Body of pancreas (tissue), 4 donors: ENCODE data around the gene AGAP1. TPM values are rescaled to one million over a fixed set of nuclear protein-coding genes. Genes with fewer than 3 reads are reported as not detected.
"Not testable (repeated sequence)": the region's sequence is repeated elsewhere in the genome, so short reads cannot be mapped to it uniquely, and the experiment has no call there.

Experiments
- ATAC-seq: fragments of 150-250 bp; one replicate; pipeline ENCODE4 v1.9.1; 2016
- DNase-seq, 4 donors: peaks; one replicate each; pipeline ENCODE4 v3.0.0-alpha.2; 2019
- H3K27ac ChIP-seq, 4 donors: fragments of 200-600 bp; sonication (generic); 1 replicate in 3 of 4; 2 replicates in 1 of 4; pipeline versions ENCODE4 v1.5.1 to v1.6.1; 2016 to 2019; ENCODE audit warnings: mild to moderate bottlenecking in 1 of 4, mixed read lengths in 1 of 4, moderate library complexity in 1 of 4
- H3K27me3 ChIP-seq, 2 donors: fragments of 200-600 bp; sonication (generic); one replicate each; pipeline ENCODE4 v1.6.0; 2016; ENCODE audit warnings: mild to moderate bottlenecking in 1 of 2
- H3K36me3 ChIP-seq, 2 donors: fragments of 200-600 bp; sonication (generic); replicated peaks in 1 of 2; 2 replicates each; pipeline ENCODE4 v1.5.1; 2016; ENCODE audit warnings: low read depth in 2 of 2; ENCODE audit not compliant: insufficient read depth in 1 of 2
- H3K4me1 ChIP-seq: fragments of 200-600 bp; sonication (generic); one replicate; pipeline ENCODE4 v1.6.0; 2016
- H3K4me3 ChIP-seq, 2 donors: fragments of 200-600 bp; sonication (generic); 1 replicate in 1 of 2; 2 replicates in 1 of 2; pipeline ENCODE4 v1.5.1; 2016 to 2019
- H3K9me3 ChIP-seq, 3 donors: fragments of 200-600 bp; sonication (generic); 1 replicate in 2 of 3; 2 replicates in 1 of 3; pipeline ENCODE4 v1.5.1; 2016
- CTCF ChIP-seq, 7 experiments: fragments of 450-650 bp in 4 of 7; fragments of 200-600 bp in 3 of 7; sonication (generic) in 3 of 7; IDR thresholded peaks; one replicate each; pipeline ENCODE4 v1.5.1; 2016 to 2019; ENCODE audit warnings: antibody characterized with exemption in 7 of 7
- POLR2A ChIP-seq, 3 donors: fragments of 450-650 bp; IDR thresholded peaks; one replicate each; pipeline ENCODE4 v1.6.1; 2016; ENCODE audit warnings: antibody characterized with exemption in 3 of 3, mild to moderate bottlenecking in 2 of 3
- WGBS, 2 donors: methylation state at CpG; one replicate each; pipeline ENCODE4 v1.1.5; 2017; 5-methylcytosine and 5-hydroxymethylcytosine counted together
- intact Hi-C: fragments of 100-400 bp; cut with DNase I; formaldehyde crosslinking; loops from one replicate; pipeline ENCODE4 v1.15.1; 2023
- total RNA-seq, 2 donors: library from RNA; depleted of rRNA; stranded (reverse); fragments of >200 nt; gene quantifications; one replicate each; pipeline ENCODE4 v1.1.0, GENCODE V29; 2016

The AGAP1 gene
- total RNA-seq, 2 donors from 2014 or later = 21.3 to 32.6 TPM

- H3K27ac ChIP-seq = no peak overlapping the region
- ATAC-seq (no peak), DNase-seq (no peak)
- TF ChIP-seq CTCF (IDR thresholded peaks at IDR 0.05) (no peak), POLR2A (IDR thresholded peaks at IDR 0.05) (no peak)
- 79 to 80% methylated on average over 6 of the region's 6 CpGs for WGBS, 2 donors
- H3K4me1 ChIP-seq = no peaks in the 10 kb centered on the region
- no peak overlapping the region for H3K4me3 ChIP-seq
- intact Hi-C loops = no loop called here
- H3K36me3 ChIP-seq = no peaks in the 10 kb centered on the region
- H3K9me3 ChIP-seq = no peaks in the 10 kb centered on the region
- H3K27me3 ChIP-seq = no peaks in the 10 kb centered on the region
Observed at GRCh38 chr2:236086403-236086970, 592.6 kb downstream of the AGAP1 start.

DNA sequence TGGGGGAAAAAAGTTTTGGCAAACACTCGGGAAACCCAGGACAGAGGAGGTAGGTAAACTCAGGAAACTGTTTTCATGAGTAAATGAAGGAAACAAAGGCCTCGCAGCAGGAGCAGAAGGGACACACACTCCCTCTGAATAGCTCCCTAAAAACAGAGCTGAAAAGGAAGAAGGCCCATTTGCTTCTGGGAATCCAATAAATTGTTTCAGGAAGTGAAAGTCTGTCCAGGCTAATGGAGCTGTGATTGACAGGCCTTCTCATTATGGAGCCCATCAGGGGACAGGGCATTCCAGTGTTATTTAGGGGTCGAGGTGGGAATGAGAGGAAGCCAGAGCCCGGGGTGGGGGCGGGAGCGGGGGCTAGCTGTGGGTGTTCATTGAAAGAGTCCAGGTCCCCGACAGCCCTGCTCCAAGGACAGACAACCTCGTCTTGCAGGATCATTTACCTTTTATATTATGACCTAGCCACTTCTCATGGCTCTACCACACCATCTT is 593.2 kb downstream of the AGAP1 start:
- TF ChIP-seq POLR2A (IDR thresholded peaks at IDR 0.05) = no peak
- no peak for TF ChIP-seq CTCF (IDR thresholded peaks at IDR 0.05)
- H3K4me1 ChIP-seq = no peaks in the 10 kb centered on the region
- no peak for DNase-seq
- H3K27me3 ChIP-seq = no peaks in the 10 kb centered on the region
- H3K36me3 ChIP-seq = no peaks in the 10 kb centered on the region
- no peak overlapping the region for H3K4me3 ChIP-seq
- intact Hi-C loops = no loop called here
- H3K27ac ChIP-seq = no peak overlapping the region
- no peak for ATAC-seq
- 81 to 82% methylated on average over 6 to 8 of the region's 8 CpGs for WGBS, 2 donors
- no peaks in the 10 kb centered on the region for H3K9me3 ChIP-seq

DNA sequence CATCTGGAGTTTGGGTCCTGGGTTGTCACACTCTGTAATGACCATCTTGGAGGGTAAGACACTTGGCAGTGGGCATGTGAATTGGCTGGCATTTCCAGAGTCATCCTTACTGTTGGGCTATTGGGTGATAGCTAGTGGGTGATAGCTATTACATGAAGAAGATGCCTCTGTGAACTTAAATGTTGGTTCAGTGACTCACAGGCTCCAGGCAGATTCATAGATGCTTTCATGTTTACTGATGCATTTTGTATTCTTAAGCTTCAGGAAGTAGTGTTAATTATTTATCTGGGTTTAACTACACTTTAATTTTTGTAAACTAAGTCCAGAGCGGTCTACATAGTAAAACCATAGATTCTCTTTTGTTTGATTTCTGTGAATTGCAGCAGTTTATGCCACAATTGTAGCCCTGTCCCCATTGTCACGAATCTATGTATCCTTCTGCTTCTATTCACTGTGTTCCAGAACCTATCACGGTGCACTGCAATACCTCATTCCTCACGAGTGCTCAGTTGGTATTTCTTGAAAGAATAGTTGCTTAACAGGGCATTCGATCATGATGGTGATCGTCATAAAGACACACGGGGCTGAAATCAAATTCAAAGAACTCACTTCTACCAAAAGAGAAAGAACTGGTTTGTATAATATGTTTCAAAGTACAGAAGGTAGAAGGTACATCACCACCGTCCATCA is 594.7 kb downstream of the AGAP1 start:
- ATAC-seq = no peak
- intact Hi-C loops = no loop called here
- H3K36me3 ChIP-seq = no peaks in the 10 kb centered on the region
- DNase-seq = no peak
- no peaks in the 10 kb centered on the region for H3K9me3 ChIP-seq
- 89 to 90% methylated on average over 8 of the region's 8 CpGs for WGBS, 2 donors
- H3K27ac ChIP-seq = no peak overlapping the region
- TF ChIP-seq POLR2A (IDR thresholded peaks at IDR 0.05) = no peak
- no peak overlapping the region for H3K4me3 ChIP-seq
- no peaks in the 10 kb centered on the region for H3K27me3 ChIP-seq
- no peaks in the 10 kb centered on the region for H3K4me1 ChIP-seq

- no peaks in the 10 kb centered on the region for H3K27me3 ChIP-seq
- TF ChIP-seq CTCF (IDR thresholded peaks at IDR 0.05) (no peak), POLR2A (IDR thresholded peaks at IDR 0.05) (no peak)
- ATAC-seq (no peak), DNase-seq (no peak)
- no peak overlapping the region for H3K27ac ChIP-seq
- WGBS, 2 donors = 91 to 93% methylated on average over 12 of the region's 12 CpGs
- intact Hi-C loops = no loop called here
- no peak overlapping the region for H3K4me3 ChIP-seq
- no peaks in the 10 kb centered on the region for H3K36me3 ChIP-seq
- H3K4me1 ChIP-seq = no peaks in the 10 kb centered on the region
- H3K9me3 ChIP-seq = no peaks in the 10 kb centered on the region
Observed at GRCh38 chr2:236089271-236090026, 595.6 kb downstream of the AGAP1 start.

DNA sequence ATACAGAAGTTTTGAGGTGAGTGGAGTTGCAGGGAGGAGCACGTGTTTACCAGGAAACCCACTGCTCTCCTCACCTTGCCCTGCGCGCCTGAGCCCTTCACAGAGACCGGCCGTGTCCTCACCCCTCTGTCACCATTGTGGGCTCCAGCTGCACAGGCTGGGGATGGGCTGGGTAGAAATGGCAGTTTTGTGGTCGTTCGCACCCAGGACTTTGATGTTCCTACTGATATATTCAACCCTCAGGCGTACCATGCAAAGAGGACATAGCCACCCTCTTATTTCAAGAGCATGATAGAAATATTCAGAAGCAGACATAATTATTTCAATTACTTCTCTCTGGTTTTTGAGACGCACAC is 596.2 kb downstream of the AGAP1 start:
- intact Hi-C loops = no loop called here
- H3K9me3 ChIP-seq = no peaks in the 10 kb centered on the region
- WGBS, 2 donors = 94 to 96% methylated on average over 8 to 9 of the region's 9 CpGs
- no peak for TF ChIP-seq CTCF (IDR thresholded peaks at IDR 0.05)
- TF ChIP-seq POLR2A (IDR thresholded peaks at IDR 0.05) = no peak
- no peak overlapping the region for H3K27ac ChIP-seq
- H3K27me3 ChIP-seq = no peaks in the 10 kb centered on the region
- H3K4me1 ChIP-seq = no peaks in the 10 kb centered on the region
- DNase-seq = no peak
- H3K36me3 ChIP-seq = no peaks in the 10 kb centered on the region
- ATAC-seq = no peak
- no peak overlapping the region for H3K4me3 ChIP-seq

DNA sequence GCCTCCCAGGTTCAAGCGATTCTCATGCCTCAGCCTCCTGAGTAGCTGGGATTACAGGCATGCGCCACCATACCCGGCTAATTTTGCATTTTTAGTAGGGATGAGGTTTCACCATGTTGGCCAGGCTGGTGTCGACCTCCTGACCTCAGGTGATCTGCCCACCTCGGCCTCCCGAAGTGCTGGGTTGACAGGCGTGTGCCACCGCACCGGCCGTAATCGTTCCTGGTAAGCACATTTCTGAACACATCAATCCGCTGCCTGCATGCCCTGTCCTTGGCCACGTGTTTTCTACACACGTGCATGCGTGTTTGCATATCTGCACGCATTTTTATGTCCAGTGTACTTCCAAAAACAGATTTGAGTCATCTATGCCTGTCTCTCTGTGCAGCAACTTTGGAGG is 597.0 kb downstream of the AGAP1 start:
- intact Hi-C loops, H3K27ac ChIP-seq, H3K9me3 ChIP-seq, DNase-seq, ATAC-seq, H3K27me3 ChIP-seq, H3K4me3 ChIP-seq, H3K4me1 ChIP-seq, H3K36me3 ChIP-seq: not testable (repeated sequence)
- 90 to 98% methylated on average over 14 to 16 of the region's 16 CpGs for WGBS, 2 donors
